ENCODE measurements around the gene SAMD11. TPM values are rescaled to one million over a fixed set of nuclear protein-coding genes. Genes with fewer than 3 reads are reported as not detected.
"Not testable (repeated sequence)": the region's sequence is repeated elsewhere in the genome, so short reads cannot be mapped to it uniquely, and the experiment has no call there.

SAMD11 gene
- total RNA-seq, 1 experiment from 2014 or later, result 13.5 TPM

DNA sequence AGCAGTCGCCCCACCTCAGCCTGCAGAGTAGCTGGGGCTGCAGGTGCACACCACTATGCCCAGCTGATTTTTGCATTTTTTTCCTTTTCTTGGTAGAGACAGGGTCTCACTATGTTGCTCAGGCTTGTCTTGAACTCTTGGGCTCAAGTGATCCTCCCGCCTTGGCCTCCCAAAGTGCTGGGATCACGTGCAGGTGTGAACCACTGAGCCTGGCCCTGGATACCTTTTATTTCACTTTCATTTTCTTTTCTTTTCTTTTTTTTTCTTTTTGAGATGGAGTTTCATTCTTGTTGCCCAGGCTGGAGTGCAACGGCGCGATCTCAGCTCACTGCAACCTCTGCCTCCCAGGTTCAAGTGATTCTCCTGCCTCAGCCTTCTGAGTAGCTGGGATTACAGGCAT is 67.6 kb downstream of the SAMD11 start:
- not testable (repeated sequence) for H3K4me1 Mint-ChIP-seq

More for the DNA sequence above, 67.6 kb downstream of the SAMD11 start:
- H2BK5ac ChIP-seq (ENCODE audit: insufficient read length, low read length); H4K8ac ChIP-seq (replicated peaks; ENCODE audit: insufficient read length, low read depth, low read length); H4K91ac ChIP-seq (ENCODE audit: insufficient read length, low read depth, low read length); H3K79me2 ChIP-seq (ENCODE audit: insufficient read depth, low read length); H4K20me1 ChIP-seq (ENCODE audit: control insufficient read depth, insufficient read depth, insufficient read length); H3K18ac ChIP-seq (ENCODE audit: insufficient read length, low read depth, low read length); H3T11ph ChIP-seq (ENCODE audit: low read length); H3K56ac ChIP-seq (ENCODE audit: insufficient read length, low read depth, low read length); H3K4me3 Mint-ChIP-seq; H3K23ac ChIP-seq (ENCODE audit: insufficient read length, low read depth, low read length); H3K27ac ChIP-seq (ENCODE audit: insufficient read length, low read depth, low read length); H3K27ac Mint-ChIP-seq; H2BK12ac ChIP-seq (ENCODE audit: insufficient read length, low read depth, low read length); H3K4ac ChIP-seq (ENCODE audit: low read depth, low read length); H2AK5ac ChIP-seq (ENCODE audit: insufficient read length, low read length); H2BK20ac ChIP-seq (ENCODE audit: low read depth, low read length, poor library complexity, severe bottlenecking); H3K36me3 Mint-ChIP-seq (ENCODE audit: insufficient read depth in 1 of 3, low read depth in 3 of 3); H2AFZ ChIP-seq (ENCODE audit: low read length); DNase-seq; H2BK120ac ChIP-seq (ENCODE audit: low read depth, low read length, poor library complexity, severe bottlenecking); H3K4me1 ChIP-seq (ENCODE audit: insufficient read depth, low read length); H2BK15ac ChIP-seq (ENCODE audit: low read depth, low read length); H3K9me3 ChIP-seq (ENCODE audit: control insufficient read depth, low read depth, low read length); H3K4me2 ChIP-seq (ENCODE audit: insufficient read depth, insufficient read length, low read length); H3K9ac ChIP-seq (ENCODE audit: extremely low read depth, insufficient read length, low read length); H3K23me2 ChIP-seq (ENCODE audit: insufficient read length, low read depth, low read length, poor library complexity, severe bottlenecking); H3K14ac ChIP-seq (ENCODE audit: insufficient read depth, low read length); H4K5ac ChIP-seq (ENCODE audit: insufficient read length, low read depth, low read length); H3K79me1 ChIP-seq (ENCODE audit: insufficient read depth, low read depth, low read length, poor library complexity, severe bottlenecking); H3K27me3 ChIP-seq (ENCODE audit: insufficient read depth, low read length): not testable (repeated sequence)
- H3K27me3 Mint-ChIP-seq (ENCODE audit: low read depth), result peaks cover 96% of the 10 kb centered on the region
- H3K9me3 Mint-ChIP-seq, result peaks cover 21 to 23% of the 10 kb centered on the region in 2 experiments
- no CpG with 5 or more reads among the region's 6 CpGs for WGBS (ENCODE audit: extremely low coverage, insufficient read length, low lambda C conversion rate)

All from H9 (cell line).